H9 (cell line): ENCODE data around the gene HSD17B3. TPM values are rescaled to one million over a fixed set of nuclear protein-coding genes. Genes with fewer than 3 reads are reported as not detected.

Source experiments
- DNase-seq: peaks from one replicate; pipeline ENCODE4 v3.0.0-alpha.2; 2017
- H2AFZ ChIP-seq: one replicate; pipeline ENCODE4 v1.6.1; 2013; ENCODE audit warnings: mild to moderate bottlenecking, low read length, control low read depth, moderate library complexity
- H2AK5ac ChIP-seq: 2 replicates; pipeline ENCODE4 v1.6.1; 2013; ENCODE audit warnings: low read length, control low read depth, mixed read lengths; ENCODE audit not compliant: insufficient read length
- H2BK120ac ChIP-seq: one replicate; pipeline ENCODE4 v1.6.1; 2013; ENCODE audit warnings: low read depth, mild to moderate bottlenecking, low read length, control low read depth, inconsistent platforms; ENCODE audit not compliant: poor library complexity, severe bottlenecking
- H2BK12ac ChIP-seq: 2 replicates; pipeline ENCODE4 v1.6.1; 2013; ENCODE audit warnings: low read length, control low read depth, mixed read lengths, low read depth; ENCODE audit not compliant: insufficient read length
- H2BK15ac ChIP-seq: 2 replicates; pipeline ENCODE4 v1.6.1; 2013; ENCODE audit warnings: low read depth, low read length, control low read depth
- H2BK20ac ChIP-seq: one replicate; pipeline ENCODE4 v1.6.1; 2013; ENCODE audit warnings: low read depth, mild to moderate bottlenecking, low read length, control low read depth, inconsistent platforms; ENCODE audit not compliant: poor library complexity, severe bottlenecking
- H2BK5ac ChIP-seq: 2 replicates; pipeline ENCODE4 v1.6.1; 2013; ENCODE audit warnings: low read length, control low read depth, mixed read lengths; ENCODE audit not compliant: insufficient read length
- H3K14ac ChIP-seq: 2 replicates; pipeline ENCODE4 v1.6.1; 2013; ENCODE audit warnings: low read length, control low read depth; ENCODE audit not compliant: insufficient read depth
- H3K18ac ChIP-seq: 2 replicates; pipeline ENCODE4 v1.6.1; 2013; ENCODE audit warnings: low read depth, mild to moderate bottlenecking, mixed read lengths, low read length, control low read depth; ENCODE audit not compliant: insufficient read length
- H3K23ac ChIP-seq: 2 replicates; pipeline ENCODE4 v1.6.1; 2013; ENCODE audit warnings: low read length, control low read depth, mixed read lengths, low read depth; ENCODE audit not compliant: insufficient read length
- H3K23me2 ChIP-seq: 2 replicates; pipeline ENCODE4 v1.6.1; 2013; ENCODE audit warnings: low read depth, mild to moderate bottlenecking, mixed read lengths, low read length, control low read depth; ENCODE audit not compliant: insufficient read length, poor library complexity, severe bottlenecking
- H3K27ac ChIP-seq: 2 replicates; pipeline ENCODE4 v1.5.1; 2013; ENCODE audit warnings: low read length, control low read depth, mixed read lengths, low read depth; ENCODE audit not compliant: insufficient read length
- H3K27me3 ChIP-seq: 2 replicates; pipeline ENCODE4 v1.6.1; 2013; ENCODE audit warnings: low read length, control low read depth, inconsistent platforms; ENCODE audit not compliant: insufficient read depth
- H3K4ac ChIP-seq: 2 replicates; pipeline ENCODE4 v1.6.1; 2013; ENCODE audit warnings: low read depth, mild to moderate bottlenecking, control low read depth, inconsistent platforms, low read length, moderate library complexity
- H3K4me1 ChIP-seq: 2 replicates; pipeline ENCODE4 v1.6.1; 2013; ENCODE audit warnings: low read length, control low read depth, inconsistent platforms; ENCODE audit not compliant: insufficient read depth
- H3K4me2 ChIP-seq: 2 replicates; pipeline ENCODE4 v1.6.1; 2013; ENCODE audit warnings: low read length, control low read depth, mixed read lengths; ENCODE audit not compliant: insufficient read length, insufficient read depth
- H3K56ac ChIP-seq: 2 replicates; pipeline ENCODE4 v1.6.1; 2013; ENCODE audit warnings: low read depth, mild to moderate bottlenecking, mixed read lengths, low read length, control low read depth; ENCODE audit not compliant: insufficient read length
- H3K79me1 ChIP-seq: 2 replicates; pipeline ENCODE4 v1.6.1; 2013; ENCODE audit warnings: low read depth, mild to moderate bottlenecking, moderate library complexity, low read length, control low read depth, inconsistent platforms; ENCODE audit not compliant: insufficient read depth, poor library complexity, severe bottlenecking
- H3K79me2 ChIP-seq: 2 replicates; pipeline ENCODE4 v1.6.1; 2013; ENCODE audit warnings: low read length, control low read depth, inconsistent platforms; ENCODE audit not compliant: insufficient read depth
- H3K9ac ChIP-seq: 2 replicates; pipeline ENCODE4 v1.6.1; 2013; ENCODE audit warnings: low read length, control low read depth, mixed read lengths; ENCODE audit not compliant: insufficient read length; ENCODE audit errors: extremely low read depth
- H3K9me3 ChIP-seq: one replicate; pipeline ENCODE4 v1.6.1; 2013; ENCODE audit warnings: low read depth, low read length, inconsistent platforms; ENCODE audit not compliant: control insufficient read depth
- H3T11ph ChIP-seq: one replicate; pipeline ENCODE4 v1.6.1; 2013; ENCODE audit warnings: mild to moderate bottlenecking, low read length, control low read depth, inconsistent platforms
- H4K20me1 ChIP-seq: one replicate; pipeline ENCODE4 v1.6.1; 2013; ENCODE audit not compliant: control insufficient read depth, insufficient read length, insufficient read depth
- H4K5ac ChIP-seq: 2 replicates; pipeline ENCODE4 v1.6.1; 2013; ENCODE audit warnings: low read depth, mild to moderate bottlenecking, mixed read lengths, low read length, control low read depth; ENCODE audit not compliant: insufficient read length
- H4K8ac ChIP-seq: replicated peaks from 2 replicates; pipeline ENCODE4 v1.6.1; 2013; ENCODE audit warnings: low read length, control low read depth, mixed read lengths, low read depth; ENCODE audit not compliant: insufficient read length
- H4K91ac ChIP-seq: 2 replicates; pipeline ENCODE4 v1.6.1; 2013; ENCODE audit warnings: low read depth, mild to moderate bottlenecking, moderate library complexity, mixed read lengths, low read length, control low read depth; ENCODE audit not compliant: insufficient read length
- H3K27ac Mint-ChIP-seq, 3 experiments: 2 replicates in 2 of 3; 3 replicates in 1 of 3; pipeline ENCODE4 v1.8.0; 2020 to 2021; ENCODE audit warnings: mixed read lengths in 3 of 3, mild to moderate bottlenecking in 1 of 3, moderate library complexity in 1 of 3
- H3K27me3 Mint-ChIP-seq: 2 replicates; pipeline ENCODE4 v1.8.0; 2021; ENCODE audit warnings: low read depth, mild to moderate bottlenecking, moderate library complexity, mixed read lengths
- H3K36me3 Mint-ChIP-seq, 3 experiments: 2 replicates in 2 of 3; 3 replicates in 1 of 3; pipeline ENCODE4 v1.8.0; 2020 to 2021; ENCODE audit warnings: low read depth in 3 of 3, mixed read lengths in 3 of 3; ENCODE audit not compliant: insufficient read depth in 1 of 3
- H3K4me1 Mint-ChIP-seq, 2 experiments: 2 replicates each; pipeline ENCODE4 v1.8.0; 2020; ENCODE audit warnings: mixed read lengths in 2 of 2
- H3K4me3 Mint-ChIP-seq, 2 experiments: 2 replicates in 1 of 2; 3 replicates in 1 of 2; pipeline ENCODE4 v1.8.0; 2020 to 2021; ENCODE audit warnings: mild to moderate bottlenecking in 2 of 2, mixed read lengths in 2 of 2, moderate library complexity in 1 of 2
- H3K9me3 Mint-ChIP-seq, 2 experiments: 2 replicates in 1 of 2; 3 replicates in 1 of 2; pipeline ENCODE4 v1.8.0; 2020; ENCODE audit warnings: mild to moderate bottlenecking in 2 of 2, mixed read lengths in 2 of 2, moderate library complexity in 1 of 2
- WGBS: extraction: QIAGEN DNeasy Blood & Tissue Kit; methylation state at CpG from one replicate; pipeline ENCODE4 v1.1.7; 2013; ENCODE audit warnings: missing lambda C conversion rate, low lambda C conversion rate, mixed read lengths; ENCODE audit not compliant: insufficient read length; ENCODE audit errors: extremely low coverage; 5-methylcytosine and 5-hydroxymethylcytosine counted together
- total RNA-seq: library from RNA; stranded (reverse); gene quantifications from 2 replicates; pipeline ENCODE4 v1.2.1, GENCODE V29; 2021
- TF ChIP-seq, protein P1 (sequence below): fragments of 200-600 bp; sonication (generic); conservative IDR thresholded peaks from 3 replicates; pipeline ENCODE4 v1.8.0; 2021; ENCODE audit warnings: antibody characterized with exemption, mild to moderate bottlenecking

The HSD17B3 gene
- total RNA-seq, 1 experiment from 2014 or later = not detected

DNA sequence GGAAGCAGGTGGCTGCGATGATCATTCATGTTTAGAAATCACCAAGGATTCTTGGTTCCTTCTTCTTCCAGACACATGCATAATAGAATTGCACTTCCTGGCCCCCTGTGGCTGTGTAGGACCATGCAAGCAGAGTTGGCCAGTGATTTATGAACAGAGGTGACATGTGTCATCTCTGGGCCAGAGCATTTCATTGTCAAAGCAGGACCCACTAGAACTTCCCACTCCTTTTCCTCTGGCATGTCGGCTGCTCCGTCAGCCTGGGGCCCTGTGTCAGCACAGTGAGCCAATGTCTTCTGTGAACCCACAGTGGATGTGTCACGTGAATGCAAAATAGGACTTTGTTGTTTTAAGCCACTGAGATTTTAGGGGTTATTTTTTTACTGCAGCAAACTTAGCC lies 59.2 kb downstream of the HSD17B3 start:
- H3K18ac ChIP-seq = no peak overlapping the region
- H2BK120ac ChIP-seq = no peak overlapping the region
- no peaks in the 10 kb centered on the region for H3K4me1 ChIP-seq
- H3K9me3 ChIP-seq = no peaks in the 10 kb centered on the region
- no peak overlapping the region for H3K27ac ChIP-seq
- TF ChIP-seq, protein P1, sequence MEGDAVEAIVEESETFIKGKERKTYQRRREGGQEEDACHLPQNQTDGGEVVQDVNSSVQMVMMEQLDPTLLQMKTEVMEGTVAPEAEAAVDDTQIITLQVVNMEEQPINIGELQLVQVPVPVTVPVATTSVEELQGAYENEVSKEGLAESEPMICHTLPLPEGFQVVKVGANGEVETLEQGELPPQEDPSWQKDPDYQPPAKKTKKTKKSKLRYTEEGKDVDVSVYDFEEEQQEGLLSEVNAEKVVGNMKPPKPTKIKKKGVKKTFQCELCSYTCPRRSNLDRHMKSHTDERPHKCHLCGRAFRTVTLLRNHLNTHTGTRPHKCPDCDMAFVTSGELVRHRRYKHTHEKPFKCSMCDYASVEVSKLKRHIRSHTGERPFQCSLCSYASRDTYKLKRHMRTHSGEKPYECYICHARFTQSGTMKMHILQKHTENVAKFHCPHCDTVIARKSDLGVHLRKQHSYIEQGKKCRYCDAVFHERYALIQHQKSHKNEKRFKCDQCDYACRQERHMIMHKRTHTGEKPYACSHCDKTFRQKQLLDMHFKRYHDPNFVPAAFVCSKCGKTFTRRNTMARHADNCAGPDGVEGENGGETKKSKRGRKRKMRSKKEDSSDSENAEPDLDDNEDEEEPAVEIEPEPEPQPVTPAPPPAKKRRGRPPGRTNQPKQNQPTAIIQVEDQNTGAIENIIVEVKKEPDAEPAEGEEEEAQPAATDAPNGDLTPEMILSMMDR = no peak
- no peak overlapping the region for H3T11ph ChIP-seq
- no peak overlapping the region for H2BK5ac ChIP-seq
- no peaks in the 10 kb centered on the region for H3K27me3 ChIP-seq
- no peak overlapping the region for H3K4ac ChIP-seq
- H3K36me3 Mint-ChIP-seq = no peaks in the 10 kb centered on the region; a peak in 1 of 7 replicates
- H3K4me3 Mint-ChIP-seq = no peak overlapping the region
- no peak overlapping the region for H2AK5ac ChIP-seq
- H4K5ac ChIP-seq = no peak overlapping the region
- H2AFZ ChIP-seq = no peak overlapping the region
- H3K4me2 ChIP-seq = no peak overlapping the region
- no peak overlapping the region for H2BK20ac ChIP-seq
- H3K9me3 Mint-ChIP-seq = no peaks in the 10 kb centered on the region; a peak in 1 of 5 replicates
- no peak overlapping the region; the same call in 1 of the 2 replicates for H3K14ac ChIP-seq
- no peak for DNase-seq
- no CpG with 5 or more reads among the region's 4 CpGs for WGBS
- no peaks in the 10 kb centered on the region for H3K79me2 ChIP-seq
- no peaks in the 10 kb centered on the region; the same call in 1 of the 2 replicates for H3K27me3 Mint-ChIP-seq
- no peak overlapping the region for H3K23ac ChIP-seq
- no peak overlapping the region for H4K91ac ChIP-seq
- no peak overlapping the region for H2BK12ac ChIP-seq
- H3K27ac Mint-ChIP-seq = peak overlapping the region in 1 of 3 experiments; percentile 23; a peak in 1 of 7 replicates
- H3K23me2 ChIP-seq = no peaks in the 10 kb centered on the region
- no peaks in the 10 kb centered on the region for H4K20me1 ChIP-seq
- no peak overlapping the region for H4K8ac ChIP-seq
- no peak overlapping the region for H2BK15ac ChIP-seq
- H3K4me1 Mint-ChIP-seq = peaks cover 0 to 3% of the 10 kb centered on the region in 2 experiments; a peak in 2 of 4 replicates
- H3K79me1 ChIP-seq = no peaks in the 10 kb centered on the region
- H3K56ac ChIP-seq = no peak overlapping the region
- H3K9ac ChIP-seq = no peak overlapping the region
